ENCODE data around the gene HENMT1.

The HENMT1 gene

DNA sequence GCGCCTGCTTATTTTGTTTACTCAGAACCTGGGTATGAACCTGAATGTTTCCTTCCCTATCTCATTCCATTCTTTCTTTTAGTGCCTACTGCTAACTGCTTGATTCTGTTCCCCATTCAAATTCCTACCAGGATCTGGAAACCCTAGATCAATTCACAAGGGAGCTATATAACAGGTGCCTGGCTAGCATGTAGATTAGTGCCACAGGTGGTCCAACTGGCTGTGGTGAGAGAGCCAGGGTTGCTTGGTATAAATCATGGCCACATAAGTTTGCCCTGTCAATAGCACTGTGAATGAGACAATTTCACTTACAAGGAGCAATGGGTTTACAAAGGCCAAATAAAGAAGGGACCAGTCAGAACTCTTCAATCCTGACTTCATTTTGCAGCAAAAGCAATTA is 24.6 kb upstream of the HENMT1 start:
- TF ChIP-seq SIN3A (IDR thresholded peaks at IDR 0.05; ENCODE audit: borderline replicate concordance, insufficient read depth, low read length), result no peak
- no peak for TF ChIP-seq FOXP2 (optimal IDR thresholded peaks at IDR 0.05; ENCODE audit: borderline replicate concordance, extremely low read depth, extremely low read length, insufficient read depth)
- TF ChIP-seq POLR2AphosphoS5 (IDR thresholded peaks at IDR 0.05; ENCODE audit: low read depth, low read length), result no peak
- TF ChIP-seq, protein P1, sequence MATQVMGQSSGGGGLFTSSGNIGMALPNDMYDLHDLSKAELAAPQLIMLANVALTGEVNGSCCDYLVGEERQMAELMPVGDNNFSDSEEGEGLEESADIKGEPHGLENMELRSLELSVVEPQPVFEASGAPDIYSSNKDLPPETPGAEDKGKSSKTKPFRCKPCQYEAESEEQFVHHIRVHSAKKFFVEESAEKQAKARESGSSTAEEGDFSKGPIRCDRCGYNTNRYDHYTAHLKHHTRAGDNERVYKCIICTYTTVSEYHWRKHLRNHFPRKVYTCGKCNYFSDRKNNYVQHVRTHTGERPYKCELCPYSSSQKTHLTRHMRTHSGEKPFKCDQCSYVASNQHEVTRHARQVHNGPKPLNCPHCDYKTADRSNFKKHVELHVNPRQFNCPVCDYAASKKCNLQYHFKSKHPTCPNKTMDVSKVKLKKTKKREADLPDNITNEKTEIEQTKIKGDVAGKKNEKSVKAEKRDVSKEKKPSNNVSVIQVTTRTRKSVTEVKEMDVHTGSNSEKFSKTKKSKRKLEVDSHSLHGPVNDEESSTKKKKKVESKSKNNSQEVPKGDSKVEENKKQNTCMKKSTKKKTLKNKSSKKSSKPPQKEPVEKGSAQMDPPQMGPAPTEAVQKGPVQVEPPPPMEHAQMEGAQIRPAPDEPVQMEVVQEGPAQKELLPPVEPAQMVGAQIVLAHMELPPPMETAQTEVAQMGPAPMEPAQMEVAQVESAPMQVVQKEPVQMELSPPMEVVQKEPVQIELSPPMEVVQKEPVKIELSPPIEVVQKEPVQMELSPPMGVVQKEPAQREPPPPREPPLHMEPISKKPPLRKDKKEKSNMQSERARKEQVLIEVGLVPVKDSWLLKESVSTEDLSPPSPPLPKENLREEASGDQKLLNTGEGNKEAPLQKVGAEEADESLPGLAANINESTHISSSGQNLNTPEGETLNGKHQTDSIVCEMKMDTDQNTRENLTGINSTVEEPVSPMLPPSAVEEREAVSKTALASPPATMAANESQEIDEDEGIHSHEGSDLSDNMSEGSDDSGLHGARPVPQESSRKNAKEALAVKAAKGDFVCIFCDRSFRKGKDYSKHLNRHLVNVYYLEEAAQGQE (IDR thresholded peaks at IDR 0.05; ENCODE audit: insufficient read depth in 1 of 2, low read depth in 2 of 2, low read length in 2 of 2), result no peak
- no peak for TF ChIP-seq TAF1 (IDR thresholded peaks at IDR 0.05; ENCODE audit: borderline replicate concordance, insufficient read depth, low read length)

DNA sequence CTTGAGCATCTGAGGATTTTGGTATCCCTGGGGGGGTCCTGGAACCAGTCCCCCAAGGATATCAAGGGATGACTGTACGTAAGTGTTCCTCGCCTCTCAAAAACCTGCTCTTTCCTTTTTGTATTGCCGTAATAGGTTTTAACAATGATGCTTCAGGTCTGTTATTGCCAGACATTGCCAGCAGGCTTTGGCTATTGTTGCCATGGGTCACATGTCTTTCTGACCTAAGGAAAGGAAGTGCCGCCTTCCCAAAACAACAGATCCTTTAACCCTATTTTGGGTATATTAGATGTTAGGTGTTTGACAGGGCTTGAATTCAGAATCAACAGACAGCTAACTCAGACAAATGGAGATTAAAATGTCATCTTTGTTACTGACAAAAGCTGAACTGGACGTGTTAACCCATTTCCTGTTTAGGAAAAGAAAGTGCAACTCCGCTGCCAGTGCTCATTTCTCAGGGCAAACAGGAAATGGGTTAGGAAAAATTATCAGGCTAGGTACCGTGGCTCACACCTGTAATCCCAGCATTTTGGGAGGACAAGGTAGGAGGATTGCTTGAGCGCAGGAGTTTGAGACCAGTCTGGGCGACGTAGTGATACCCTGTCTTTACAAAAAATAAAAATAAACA is 18.8 kb upstream of the HENMT1 start:
- TF ChIP-seq TAF1 (IDR thresholded peaks at IDR 0.05; ENCODE audit: borderline replicate concordance, insufficient read depth, low read length) (no peak), SIN3A (IDR thresholded peaks at IDR 0.05; ENCODE audit: borderline replicate concordance, insufficient read depth, low read length) (no peak), POLR2AphosphoS5 (IDR thresholded peaks at IDR 0.05; ENCODE audit: low read depth, low read length) (no peak), FOXP2 (optimal IDR thresholded peaks at IDR 0.05; ENCODE audit: borderline replicate concordance, extremely low read depth, extremely low read length, insufficient read depth) (no peak)
- TF ChIP-seq, protein P1 (IDR thresholded peaks at IDR 0.05; ENCODE audit: insufficient read depth in 1 of 2, low read depth in 2 of 2, low read length in 2 of 2), result no peak

DNA sequence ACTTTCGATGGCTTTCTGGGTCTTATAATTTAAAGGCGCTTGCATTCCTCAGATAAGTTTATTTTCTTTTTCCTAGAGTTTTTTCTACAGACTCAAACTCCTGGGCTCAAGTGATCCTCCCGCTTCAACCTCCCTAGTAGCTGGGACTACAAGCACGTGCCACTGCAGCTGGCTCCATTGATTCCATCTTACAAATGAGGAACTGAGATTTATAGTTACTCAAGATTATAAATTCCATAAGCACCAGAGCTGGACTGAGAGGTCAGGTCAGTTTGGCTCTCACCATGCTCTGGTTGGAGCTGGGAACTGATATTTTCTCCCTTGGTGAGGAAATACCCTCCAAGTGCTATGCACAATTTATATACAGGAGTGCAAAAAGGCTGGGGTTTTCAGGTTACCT is 17.8 kb upstream of the HENMT1 start:
- TF ChIP-seq TAF1 (IDR thresholded peaks at IDR 0.05; ENCODE audit: borderline replicate concordance, insufficient read depth, low read length) (no peak), FOXP2 (optimal IDR thresholded peaks at IDR 0.05; ENCODE audit: borderline replicate concordance, extremely low read depth, extremely low read length, insufficient read depth) (no peak), SIN3A (IDR thresholded peaks at IDR 0.05; ENCODE audit: borderline replicate concordance, insufficient read depth, low read length) (no peak), POLR2AphosphoS5 (IDR thresholded peaks at IDR 0.05; ENCODE audit: low read depth, low read length) (no peak)
- TF ChIP-seq, protein P1 (IDR thresholded peaks at IDR 0.05; ENCODE audit: insufficient read depth in 1 of 2, low read depth in 2 of 2, low read length in 2 of 2), result no peak

DNA sequence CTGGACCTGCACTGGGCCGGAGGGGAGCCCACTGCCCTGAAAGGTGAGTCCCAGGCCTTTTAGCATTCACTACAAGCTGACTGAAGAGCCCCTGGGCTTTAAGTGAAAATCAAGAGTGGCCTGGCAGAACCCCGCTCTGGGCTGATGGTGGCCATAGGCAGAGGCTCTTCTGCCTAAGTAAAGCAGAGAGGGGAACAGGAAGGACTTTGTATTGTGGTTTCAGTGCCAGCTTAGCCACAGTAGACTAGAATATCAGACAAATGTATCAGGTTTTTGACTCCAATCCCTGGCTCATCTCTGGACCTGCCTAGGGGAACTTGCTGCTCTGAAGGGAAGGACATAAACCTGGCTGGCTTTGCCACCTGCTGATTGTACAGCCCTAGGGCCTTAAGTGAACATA is 10.2 kb upstream of the HENMT1 start:
- TF ChIP-seq FOXP2 (optimal IDR thresholded peaks at IDR 0.05; ENCODE audit: borderline replicate concordance, extremely low read depth, extremely low read length, insufficient read depth) (no peak), TAF1 (IDR thresholded peaks at IDR 0.05; ENCODE audit: borderline replicate concordance, insufficient read depth, low read length) (no peak), POLR2AphosphoS5 (IDR thresholded peaks at IDR 0.05; ENCODE audit: low read depth, low read length) (no peak)
- TF ChIP-seq, protein P1 (IDR thresholded peaks at IDR 0.05; ENCODE audit: insufficient read depth in 1 of 2, low read depth in 2 of 2, low read length in 2 of 2), result no peak

Measured in PFSK-1 (cell line).